IMR-90 (cell line): ENCODE results near the gene DNAJB5. TPM values are rescaled to one million over a fixed set of nuclear protein-coding genes. Genes with fewer than 3 reads are reported as not detected.

Experiments
- ATAC-seq: fragments of 200-7000 bp; cut with Tn5 transposase; 2 replicates; pipeline ENCODE4 v1.9.1; 2020; ENCODE audit warnings: low read depth, mild to moderate bottlenecking, moderate library complexity
- BruUV-seq: library from RNA; stranded (reverse); fragments of 400-500 nt; replicated peaks from 2 replicates; lab custom pipeline; 2021; lab: Mats Ljungman, UMichigan
- CTCF ChIA-PET: fragments of 300-600 bp; formaldehyde crosslinking; extraction: SDS; loops from one replicate; lab custom pipeline; 2021; ENCODE audit warnings: antibody characterized with exemption; lab: Yijun Ruan, JAX
- POLR2A ChIA-PET: fragments of 300-600 bp; sonication (Branson Sonifier 250); formaldehyde crosslinking; loops from one replicate; lab custom pipeline; 2022; ENCODE audit warnings: antibody characterized with exemption; ENCODE audit not compliant: unreplicated experiment; lab: Charles Lee
- DNase-seq: peaks from one replicate; pipeline ENCODE4 v3.0.0; 2013
- H2AFZ ChIP-seq: replicated peaks from 2 replicates; pipeline ENCODE3; 2013; ENCODE audit warnings: low read length, mild to moderate bottlenecking; ENCODE audit not compliant: poor library complexity
- H2AK5ac ChIP-seq: 2 replicates; pipeline ENCODE4 v1.6.1; 2013; ENCODE audit warnings: low read depth, low read length, inconsistent platforms
- H2AK9ac ChIP-seq: replicated peaks from 2 replicates; pipeline ENCODE3; 2013; ENCODE audit warnings: mild to moderate bottlenecking, low read depth, low read length, moderate library complexity; ENCODE audit not compliant: poor library complexity
- H2BK120ac ChIP-seq: 2 replicates; pipeline ENCODE4 v1.6.1; 2013; ENCODE audit warnings: low read depth, low read length, inconsistent platforms
- H2BK15ac ChIP-seq: 3 replicates; pipeline ENCODE4 v1.6.1; 2013; ENCODE audit warnings: low read depth, low read length, inconsistent platforms
- H2BK20ac ChIP-seq: 2 replicates; pipeline ENCODE4 v1.6.1; 2013; ENCODE audit warnings: low read depth, mild to moderate bottlenecking, inconsistent platforms, low read length, moderate library complexity
- H2BK5ac ChIP-seq: 2 replicates; pipeline ENCODE4 v1.6.1; 2013; ENCODE audit warnings: mild to moderate bottlenecking, low read depth, low read length, inconsistent platforms; ENCODE audit not compliant: poor library complexity, severe bottlenecking
- H3K14ac ChIP-seq: replicated peaks from 2 replicates; pipeline ENCODE4 v1.6.1; 2013; ENCODE audit warnings: low read depth, low read length, inconsistent platforms
- H3K18ac ChIP-seq: 2 replicates; pipeline ENCODE4 v1.6.1; 2013; ENCODE audit warnings: low read depth, low read length, control low read depth
- H3K23ac ChIP-seq: 2 replicates; pipeline ENCODE4 v1.6.1; 2013; ENCODE audit warnings: low read depth, low read length, inconsistent platforms
- H3K27ac ChIP-seq: 2 replicates; pipeline ENCODE4 v1.5.1; 2013; ENCODE audit warnings: mild to moderate bottlenecking, control low read depth, low read length; ENCODE audit not compliant: insufficient read depth
- H3K27me3 ChIP-seq: 2 replicates; pipeline ENCODE4 v1.6.1; 2013; ENCODE audit warnings: low read length; ENCODE audit not compliant: control insufficient read depth, insufficient read depth
- H3K36me3 ChIP-seq: 2 replicates; pipeline ENCODE4 v1.6.1; 2013; ENCODE audit warnings: low read length, mixed read lengths; ENCODE audit not compliant: control insufficient read depth, insufficient read depth
- H3K4ac ChIP-seq: 2 replicates; pipeline ENCODE4 v1.6.1; 2013; ENCODE audit warnings: low read depth, low read length, inconsistent platforms
- H3K4me1 ChIP-seq: 2 replicates; pipeline ENCODE4 v1.6.1; 2013; ENCODE audit warnings: low read length, mixed read lengths; ENCODE audit not compliant: control insufficient read depth, insufficient read depth
- H3K4me2 ChIP-seq: 2 replicates; pipeline ENCODE4 v1.6.1; 2013; ENCODE audit warnings: low read depth, mild to moderate bottlenecking, control low read depth, low read length, moderate library complexity
- H3K4me3 ChIP-seq: 2 replicates; pipeline ENCODE4 v1.5.1; 2013; ENCODE audit warnings: low read depth, mild to moderate bottlenecking, control low read depth, low read length, moderate library complexity; ENCODE audit not compliant: insufficient read depth
- H3K56ac ChIP-seq: 2 replicates; pipeline ENCODE4 v1.6.1; 2013; ENCODE audit warnings: low read length, inconsistent platforms; ENCODE audit not compliant: insufficient read depth; ENCODE audit errors: extremely low read depth
- H3K79me1 ChIP-seq, 2 experiments: 2 replicates each; pipeline ENCODE4 v1.6.1; 2013; ENCODE audit warnings: low read length in 2 of 2, inconsistent platforms in 1 of 2, low read depth in 1 of 2
- H3K9ac ChIP-seq: 2 replicates; pipeline ENCODE4 v1.6.1; 2013; ENCODE audit warnings: low read depth, low read length, control low read depth
- H3K9me1 ChIP-seq: 2 replicates; pipeline ENCODE4 v1.6.1; 2013; ENCODE audit warnings: low read length, inconsistent platforms; ENCODE audit not compliant: insufficient read depth
- H3K9me3 ChIP-seq: 2 replicates; pipeline ENCODE4 v1.6.1; 2013; ENCODE audit warnings: low read length; ENCODE audit not compliant: control insufficient read depth, insufficient read depth
- H4K20me1 ChIP-seq: 2 replicates; pipeline ENCODE4 v1.6.1; 2013; ENCODE audit warnings: low read length, inconsistent platforms; ENCODE audit not compliant: insufficient read depth
- H4K5ac ChIP-seq: 2 replicates; pipeline ENCODE4 v1.6.1; 2013; ENCODE audit warnings: mild to moderate bottlenecking, low read depth, low read length, control low read depth
- H4K8ac ChIP-seq, 2 experiments: 2 replicates each; pipeline ENCODE4 v1.6.1; 2013; ENCODE audit warnings: low read depth in 2 of 2, low read length in 2 of 2, control low read depth in 1 of 2, inconsistent platforms in 1 of 2
- H4K91ac ChIP-seq: 2 replicates; pipeline ENCODE4 v1.6.1; 2013; ENCODE audit warnings: low read depth, low read length, inconsistent platforms; ENCODE audit not compliant: insufficient read depth
- BHLHE40 ChIP-seq: fragments of 150-350 bp; IDR thresholded peaks from 2 replicates; pipeline ENCODE4 v1.6.1; 2016; ENCODE audit warnings: mild to moderate bottlenecking, low read depth, low read length
- CEBPB ChIP-seq: IDR thresholded peaks from 2 replicates; pipeline ENCODE4 v1.6.1; 2012; ENCODE audit warnings: low read depth, low read length, improper control_type of control experiment
- CHD1 ChIP-seq: IDR thresholded peaks from 2 replicates; pipeline ENCODE4 v1.6.1; 2012; ENCODE audit warnings: low read depth, low read length, improper control_type of control experiment
- CTCF ChIP-seq: conservative IDR thresholded peaks from 2 replicates; pipeline ENCODE4 v1.5.1; 2012; ENCODE audit warnings: mild to moderate bottlenecking, low read depth, low read length, improper control_type of control experiment
- ELK1 ChIP-seq: fragments of 150-350 bp; IDR thresholded peaks from 2 replicates; pipeline ENCODE4 v1.6.1; 2016; ENCODE audit warnings: low read depth, mild to moderate bottlenecking, low read length, moderate library complexity, borderline replicate concordance
- MAZ ChIP-seq: IDR thresholded peaks from 2 replicates; pipeline ENCODE4 v1.6.1; 2012; ENCODE audit warnings: low read depth, mild to moderate bottlenecking, low read length, improper control_type of control experiment, moderate library complexity, borderline replicate concordance
- MXI1 ChIP-seq: IDR thresholded peaks from 2 replicates; pipeline ENCODE4 v1.6.1; 2012; ENCODE audit warnings: low read depth, mild to moderate bottlenecking, low read length, moderate library complexity, borderline replicate concordance
- NFE2L2 ChIP-seq: fragments of 150-350 bp; IDR thresholded peaks from 2 replicates; pipeline ENCODE4 v1.6.1; 2016; ENCODE audit warnings: low read depth, mild to moderate bottlenecking, low read length
- POLR2A ChIP-seq: IDR thresholded peaks from 2 replicates; pipeline ENCODE4 v1.6.1; 2012; ENCODE audit warnings: mild to moderate bottlenecking, low read depth, low read length
- RAD21 ChIP-seq: IDR thresholded peaks from 2 replicates; pipeline ENCODE4 v1.6.1; 2012; ENCODE audit warnings: low read length, improper control_type of control experiment
- RCOR1 ChIP-seq: IDR thresholded peaks from 2 replicates; pipeline ENCODE4 v1.6.1; 2012; ENCODE audit warnings: mild to moderate bottlenecking, low read length, improper control_type of control experiment; ENCODE audit not compliant: insufficient replicate concordance
- RFX5 ChIP-seq: IDR thresholded peaks from 2 replicates; pipeline ENCODE4 v1.8.0; 2012; ENCODE audit warnings: low read depth, mild to moderate bottlenecking, low read length, moderate library complexity
- SMC3 ChIP-seq: fragments of 150-350 bp; IDR thresholded peaks from 2 replicates; pipeline ENCODE4 v1.6.1; 2016; ENCODE audit warnings: low read depth, mild to moderate bottlenecking, antibody characterized with exemption, low read length, moderate library complexity
- USF2 ChIP-seq: fragments of 150-350 bp; IDR thresholded peaks from 2 replicates; pipeline ENCODE4 v1.6.1; 2017; ENCODE audit warnings: mild to moderate bottlenecking, antibody characterized with exemption, low read length, low read depth
- WGBS, 2 experiments: methylation state at CpG; one replicate each; pipeline versions ENCODE4 v1.1.5 to v1.1.7; 2013; ENCODE audit warnings: missing lambda C conversion rate in 2 of 2; ENCODE audit not compliant: insufficient read length in 1 of 2; ENCODE audit errors: extremely low coverage in 2 of 2; 5-methylcytosine and 5-hydroxymethylcytosine counted together
- dilution Hi-C: fragments of 300-500 bp; cut with HindIII; formaldehyde crosslinking; loops from one replicate; pipeline ENCODE4 v1.14.3; 2018; ENCODE audit warnings: low sequenced_read_pairs; ENCODE audit not compliant: unreplicated experiment
- in situ Hi-C: fragments of 300-500 bp; cut with MboI; formaldehyde crosslinking; loops from 3 replicates; pipeline ENCODE4 v1.14.3; 2019; ENCODE audit warnings: low sequenced_read_pairs, inconsistent platforms, mixed read lengths
- intact Hi-C: fragments of 100-400 bp; cut with micrococcal nuclease; formaldehyde crosslinking; loops from 2 replicates; pipeline ENCODE4 v1.10.0; 2022
- polyA plus RNA-seq, 3 experiments: library from polyadenylated mRNA; depleted of rRNA; stranded (reverse); fragments of >200 nt; gene quantifications; 2 replicates each; pipeline ENCODE4 v1.2.3, GENCODE V29; 2012; ENCODE audit warnings: low replicate concordance in 1 of 3
- total RNA-seq: library from RNA; depleted of rRNA; stranded (reverse); fragments of >200 nt; gene quantifications from 2 replicates; pipeline ENCODE4 v1.2.3, GENCODE V29; 2012

The DNAJB5 gene
- total and polyA plus RNA-seq, 2 of the 4 experiments (the other 2 are of a cell fraction), result 11.4 to 14.9 TPM

- intact Hi-C loops (no loop called here), in situ Hi-C loops (no loop called here), dilution Hi-C loops (no loop called here)
- H4K8ac ChIP-seq, result no peak within 1 kb of the TSS
- H3K18ac ChIP-seq, result no peak within 1 kb of the TSS
- H3K27ac ChIP-seq, result no peak within 1 kb of the TSS
- H2BK15ac ChIP-seq, result no peak within 1 kb of the TSS
- ATAC-seq (peak; percentile 91), DNase-seq (no peak)
- H2BK5ac ChIP-seq, result no peak within 1 kb of the TSS
- H3K4me2 ChIP-seq, result no peak within 1 kb of the TSS
- no peak within 1 kb of the TSS for H3K56ac ChIP-seq
- no peak within 1 kb of the TSS for H3K4ac ChIP-seq
- no peaks in the 10 kb centered on the region for H4K20me1 ChIP-seq
- H2AK9ac ChIP-seq, result no peak within 1 kb of the TSS
- H3K9ac ChIP-seq, result no peak within 1 kb of the TSS
- no peak within 1 kb of the TSS for H2BK120ac ChIP-seq
- no peaks in the 10 kb centered on the region for H3K36me3 ChIP-seq
- CTCF ChIA-PET, result no interaction called here
- H4K5ac ChIP-seq, result no peak within 1 kb of the TSS
- no TSS peak for BruUV-seq
- H2BK20ac ChIP-seq, result no peak within 1 kb of the TSS
- peaks cover 55% of the 10 kb centered on the region for H3K27me3 ChIP-seq
- H3K9me3 ChIP-seq, result no peaks in the 10 kb centered on the region
- POLR2A ChIA-PET, result no interaction called here
- H3K4me1 ChIP-seq, result no peaks in the 10 kb centered on the region
- peak within 1 kb of the TSS; percentile 29; the same call in 1 of the 2 replicates for H3K4me3 ChIP-seq
- no peaks in the 10 kb centered on the region for H3K9me1 ChIP-seq
- H3K79me1 ChIP-seq, result no peaks in the 10 kb centered on the region
- H4K91ac ChIP-seq, result no peak within 1 kb of the TSS
- no peak within 1 kb of the TSS for H3K23ac ChIP-seq
- H2AK5ac ChIP-seq, result no peak within 1 kb of the TSS
- H3K14ac ChIP-seq, result no peak within 1 kb of the TSS
- WGBS, 2 experiments, result 3% methylated on average over 36 of the region's 116 CpGs; no CpG with 5 or more reads in 1 of the 2 experiments
- peak within 1 kb of the TSS; percentile 65 for H2AFZ ChIP-seq
- TF ChIP-seq RAD21 (no peak), CHD1 (no peak), POLR2A (no peak), CEBPB (no peak), MAZ (no peak; the same call in 1 of the 2 replicates), RFX5 (no peak), RCOR1 (no peak), ELK1 (no peak), MXI1 (no peak), BHLHE40 (0 out of 2 replicates have a peak, but pooled peaks have one; percentile 9), USF2 (0 out of 2 replicates have a peak, but pooled peaks have one; percentile 12), CTCF (0 out of 2 replicates have a peak, but pooled peaks have one; percentile 8), SMC3 (no peak), NFE2L2 (no peak)
Measured at GRCh38 chr9:34957492-34958410, 31.8 kb upstream of the DNAJB5 start, which contains the start of gene PHF24. Gene PHF24 (plus strand): TSS chr9:34958285. CDS start chr9:34971299, 13,014 bp downstream.
